ENCODE results near the gene PGPEP1. TPM values are rescaled to one million over a fixed set of nuclear protein-coding genes. Genes with fewer than 3 reads are reported as not detected.

Gene PGPEP1
- total RNA-seq, 1 donor from 2014 or later = 32.1 TPM

GRCh38 chr19:18297308-18297707 is 43.1 kb upstream of the PGPEP1 start:
- H3K27ac Mint-ChIP-seq (ENCODE audit: unreplicated experiment) = no peak overlapping the region
- no peak overlapping the region for H3K4me3 Mint-ChIP-seq (ENCODE audit: unreplicated experiment)
- H3K36me3 Mint-ChIP-seq (ENCODE audit: low read depth, unreplicated experiment) = no peaks in the 10 kb centered on the region
- H3K9me3 Mint-ChIP-seq (ENCODE audit: unreplicated experiment) = no peaks in the 10 kb centered on the region
- DNase-seq (ENCODE audit: low spot score) = no peak
- peaks cover 10% of the 10 kb centered on the region for H3K4me1 Mint-ChIP-seq (ENCODE audit: unreplicated experiment)
- no peak for TF ChIP-seq CTCF (IDR thresholded peaks at IDR 0.05; ENCODE audit: unreplicated experiment)
- peaks cover 10% of the 10 kb centered on the region for H3K27me3 Mint-ChIP-seq (ENCODE audit: unreplicated experiment)

- peaks cover 8% of the 10 kb centered on the region for H3K4me1 Mint-ChIP-seq (ENCODE audit: unreplicated experiment)
These were observed 41.8 kb upstream of the PGPEP1 start for GRCh38 chr19:18298601-18299000.

GRCh38 chr19:18299654-18300053 is 40.7 kb upstream of the PGPEP1 start:
- H3K4me1 Mint-ChIP-seq (ENCODE audit: unreplicated experiment) = peaks cover 15% of the 10 kb centered on the region
- no peaks in the 10 kb centered on the region for H3K9me3 Mint-ChIP-seq (ENCODE audit: unreplicated experiment)
- no peak overlapping the region for H3K4me3 Mint-ChIP-seq (ENCODE audit: unreplicated experiment)
- H3K36me3 Mint-ChIP-seq (ENCODE audit: low read depth, unreplicated experiment) = no peaks in the 10 kb centered on the region
- no peak for DNase-seq (ENCODE audit: low spot score)
- peaks cover 13% of the 10 kb centered on the region for H3K27me3 Mint-ChIP-seq (ENCODE audit: unreplicated experiment)
- no peak for TF ChIP-seq CTCF (IDR thresholded peaks at IDR 0.05; ENCODE audit: unreplicated experiment)
- no peak overlapping the region for H3K27ac Mint-ChIP-seq (ENCODE audit: unreplicated experiment)

More at GRCh38 chr19:18298601-18299000, 41.8 kb upstream of the PGPEP1 start:
- Mint-ChIP-seq H3K27me3 (ENCODE audit: unreplicated experiment) (peaks cover 9% of the 10 kb centered on the region), H3K4me3 (ENCODE audit: unreplicated experiment) (no peak overlapping the region), H3K36me3 (ENCODE audit: low read depth, unreplicated experiment) (no peaks in the 10 kb centered on the region), H3K27ac (ENCODE audit: unreplicated experiment) (no peak overlapping the region), H3K9me3 (ENCODE audit: unreplicated experiment) (no peaks in the 10 kb centered on the region)
- no peak for TF ChIP-seq CTCF (IDR thresholded peaks at IDR 0.05; ENCODE audit: unreplicated experiment)
- DNase-seq (ENCODE audit: low spot score) = no peak

GRCh38 chr19:18300930-18301717 is 39.3 kb upstream of the PGPEP1 start:
- peaks cover 20% of the 10 kb centered on the region for H3K4me1 Mint-ChIP-seq (ENCODE audit: unreplicated experiment)
- no peak for DNase-seq (ENCODE audit: low spot score)
- H3K27ac Mint-ChIP-seq (ENCODE audit: unreplicated experiment) = no peak overlapping the region
- TF ChIP-seq CTCF (IDR thresholded peaks at IDR 0.05; ENCODE audit: unreplicated experiment) = no peak
- peaks cover 11% of the 10 kb centered on the region for H3K27me3 Mint-ChIP-seq (ENCODE audit: unreplicated experiment)
- H3K4me3 Mint-ChIP-seq (ENCODE audit: unreplicated experiment) = no peak overlapping the region
- H3K9me3 Mint-ChIP-seq (ENCODE audit: unreplicated experiment) = no peaks in the 10 kb centered on the region
- no peaks in the 10 kb centered on the region for H3K36me3 Mint-ChIP-seq (ENCODE audit: low read depth, unreplicated experiment)

GRCh38 chr19:18301718-18302111 is 38.7 kb upstream of the PGPEP1 start:
- Mint-ChIP-seq H3K36me3 (ENCODE audit: low read depth, unreplicated experiment) (peaks cover 2% of the 10 kb centered on the region), H3K9me3 (ENCODE audit: unreplicated experiment) (no peaks in the 10 kb centered on the region), H3K4me3 (ENCODE audit: unreplicated experiment) (no peak overlapping the region), H3K4me1 (ENCODE audit: unreplicated experiment) (peaks cover 23% of the 10 kb centered on the region), H3K27me3 (ENCODE audit: unreplicated experiment) (peaks cover 11% of the 10 kb centered on the region), H3K27ac (ENCODE audit: unreplicated experiment) (no peak overlapping the region)
- no peak for DNase-seq (ENCODE audit: low spot score)
- TF ChIP-seq CTCF (IDR thresholded peaks at IDR 0.05; ENCODE audit: unreplicated experiment) = no peak
